Activated CD4-positive, alpha-beta T cell treated with anti-CD3 and anti-CD28 coated beads, Interleukin-2, amount 50 U/mL, for 48 hours (primary cell): ENCODE results near the gene MRPL49.
"Not testable (repeated sequence)": the region's sequence is repeated elsewhere in the genome, so short reads cannot be mapped to it uniquely, and the experiment has no call there.

Source experiments
- DNase-seq, 2 experiments: peaks; one replicate each; pipeline ENCODE4 v3.0.0-alpha.2; 2020

Gene MRPL49

GRCh38 chr11:65134952-65135632 lies 13.0 kb downstream of the MRPL49 start:
- DNase-seq: peak; percentile 75 to 81

DNA sequence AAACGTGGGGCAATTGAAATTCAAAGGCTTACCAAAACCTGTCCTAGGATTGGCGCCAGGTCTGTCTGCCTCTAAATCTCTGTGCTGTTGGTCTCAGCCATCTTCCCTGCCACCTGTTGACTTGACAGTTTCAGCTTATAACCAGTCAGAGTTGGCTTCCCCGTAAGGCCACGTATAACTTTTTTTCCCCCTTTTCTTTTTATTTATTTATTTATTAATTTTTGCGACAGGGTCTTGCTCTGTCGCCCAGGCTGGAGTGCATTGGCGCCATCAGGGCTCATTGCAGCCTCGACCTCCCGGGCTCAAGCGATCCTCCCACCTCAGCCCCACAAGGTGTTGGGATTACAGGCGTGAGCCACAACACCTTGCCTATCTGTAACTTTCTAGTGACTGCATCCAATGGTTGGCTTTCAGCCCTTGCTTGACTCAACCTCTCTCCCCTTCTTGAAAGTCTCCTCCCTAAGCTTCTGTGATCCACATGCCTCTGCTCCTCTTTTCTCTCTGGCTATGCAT lies 13.6 kb downstream of the MRPL49 start:
- no peak for DNase-seq

DNA sequence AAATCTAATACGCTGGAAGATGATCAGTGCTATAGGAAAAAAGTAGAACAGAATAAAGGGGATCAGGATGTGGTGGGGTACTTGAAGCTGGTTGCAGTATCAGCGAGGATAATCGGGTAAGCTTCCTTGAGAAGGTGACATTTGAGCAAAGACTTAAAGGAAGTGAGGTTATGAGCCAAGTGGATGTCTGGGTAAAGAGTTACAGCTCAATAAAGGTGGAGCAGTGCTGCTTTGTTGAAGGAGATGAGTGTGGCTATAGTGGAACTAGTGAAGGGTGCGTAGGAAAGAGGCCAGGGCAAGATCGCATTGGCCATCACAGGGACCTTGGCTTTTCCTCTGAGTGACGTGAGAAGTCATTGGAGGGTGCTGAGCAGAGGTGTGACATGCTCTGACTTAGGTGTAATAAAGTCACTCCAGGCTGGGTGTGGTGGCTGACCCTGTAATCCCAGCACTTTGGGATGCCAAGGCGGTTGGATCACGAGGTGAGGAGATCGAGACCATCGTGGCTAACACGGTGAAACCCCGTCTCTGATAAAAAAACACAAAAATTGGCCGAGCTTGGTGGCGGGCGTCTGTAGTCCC lies 14.5 kb downstream of the MRPL49 start:
- no peak for DNase-seq

DNA sequence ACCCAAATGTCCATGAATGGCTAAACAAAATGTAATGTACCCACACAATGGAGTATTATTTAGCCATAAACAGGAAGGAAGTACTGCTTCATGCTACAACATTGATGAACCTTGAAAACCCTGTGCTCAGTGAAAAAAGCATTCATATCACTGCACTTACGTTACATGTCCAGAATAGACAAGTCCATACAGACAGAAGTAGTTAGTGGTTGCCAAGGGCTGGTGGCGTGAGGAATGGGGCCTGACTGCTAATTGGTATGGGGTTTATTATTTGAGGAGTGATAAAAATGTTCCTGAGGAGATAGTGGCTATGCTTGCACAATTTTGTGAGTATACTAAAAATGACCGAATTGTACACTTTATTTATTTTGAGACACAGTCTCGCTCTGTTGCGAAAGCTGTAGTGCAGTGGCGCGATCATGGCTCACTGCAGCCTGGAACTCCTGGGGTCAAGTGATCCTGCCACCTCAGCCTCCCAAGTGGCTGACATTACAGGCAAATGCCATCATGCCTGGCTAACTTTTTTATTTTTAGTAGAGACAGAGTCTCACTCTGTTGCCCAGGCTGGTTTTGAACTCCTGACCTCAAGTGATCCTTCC lies 19.9 kb downstream of the MRPL49 start:
- DNase-seq: no peak

GRCh38 chr11:65147352-65148075 lies 25.4 kb downstream of the MRPL49 start:
- no peak for DNase-seq

- DNase-seq: no peak
Observed at GRCh38 chr11:65148657-65149056, 26.5 kb downstream of the MRPL49 start.

DNA sequence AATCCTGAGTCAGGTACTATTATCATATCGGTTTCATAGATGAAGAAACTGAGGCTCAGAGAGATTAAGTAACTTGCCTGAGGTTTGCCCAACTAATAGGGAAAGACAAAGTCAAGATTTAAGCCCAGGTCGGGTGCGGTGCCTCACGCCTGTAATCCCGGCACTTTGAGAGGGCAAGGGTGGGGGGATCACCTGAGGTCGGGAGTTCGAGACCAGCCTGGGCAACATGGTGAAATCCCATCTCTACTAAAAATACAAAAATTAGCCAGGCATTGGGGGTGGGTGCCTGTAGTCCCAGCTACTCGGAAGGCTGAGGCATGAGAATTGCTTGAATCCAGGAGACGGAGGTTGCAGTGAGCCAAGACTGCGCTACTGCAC lies 28.0 kb downstream of the MRPL49 start:
- not testable (repeated sequence) for DNase-seq

DNA sequence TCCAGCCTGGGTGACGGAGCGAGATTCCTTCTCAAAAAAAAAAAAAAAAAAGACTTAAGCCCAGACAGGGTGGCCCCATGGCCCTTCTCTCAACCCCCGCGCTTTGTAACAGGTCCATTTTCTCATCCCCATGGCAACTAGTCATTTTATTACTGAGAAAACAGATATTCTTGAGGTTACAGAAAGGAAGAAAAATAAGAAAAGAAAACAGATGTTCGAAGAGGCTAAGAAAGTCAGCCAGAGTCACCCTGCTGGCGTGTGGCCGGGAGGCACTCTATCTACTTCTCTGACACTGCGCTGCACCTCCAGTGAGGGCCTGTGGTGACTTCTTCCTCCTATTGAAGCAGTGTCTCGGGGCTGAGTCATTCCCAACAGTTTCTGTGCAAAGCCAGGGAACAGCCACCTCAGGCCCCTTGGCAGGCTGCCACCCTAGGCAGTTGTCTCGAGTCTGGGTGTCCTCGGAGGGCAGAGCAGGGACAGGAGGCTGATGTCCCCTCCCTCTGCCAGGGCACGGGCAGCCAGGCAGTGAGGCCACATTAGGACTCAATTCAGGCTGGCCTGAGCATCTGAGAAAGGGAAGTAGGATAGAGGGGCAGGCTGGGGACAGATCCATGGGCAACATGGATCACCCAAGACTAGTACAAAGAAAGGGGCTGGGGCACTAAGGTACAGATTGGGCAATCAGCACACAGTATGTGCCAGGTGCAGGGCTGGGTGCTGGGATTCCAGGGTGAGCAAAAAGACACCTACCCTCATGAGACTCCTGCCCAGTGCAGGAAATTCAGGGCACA lies 28.6 kb downstream of the MRPL49 start:
- peak; percentile 43 to 54 for DNase-seq

- DNase-seq: no peak
Observed at GRCh38 chr11:65151331-65151899, 29.3 kb downstream of the MRPL49 start.

DNA sequence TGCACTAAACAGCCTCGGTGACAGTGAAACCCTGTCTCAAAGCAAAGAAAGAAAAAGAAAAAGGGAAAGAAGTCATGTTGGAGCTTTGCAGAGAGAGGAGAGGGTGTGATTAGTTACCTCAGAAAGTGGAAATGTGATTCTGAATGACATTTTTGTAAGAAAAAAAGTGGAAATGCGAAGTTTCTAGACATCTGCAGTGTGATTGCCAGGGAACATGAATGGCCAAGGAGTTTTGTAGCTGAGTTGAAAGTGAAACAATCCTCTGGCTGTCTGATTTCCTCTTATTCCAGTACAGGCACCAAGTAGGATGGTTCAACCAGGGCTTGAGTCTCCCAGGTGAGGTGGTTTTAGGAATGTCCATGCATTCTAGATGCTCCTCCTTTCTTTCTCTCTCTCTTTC lies 30.0 kb downstream of the MRPL49 start:
- no peak for DNase-seq

- DNase-seq: no peak
Observed at GRCh38 chr11:65156256-65156655, 34.1 kb downstream of the MRPL49 start.

GRCh38 chr11:65156926-65157325 lies 34.8 kb downstream of the MRPL49 start:
- no peak for DNase-seq

DNA sequence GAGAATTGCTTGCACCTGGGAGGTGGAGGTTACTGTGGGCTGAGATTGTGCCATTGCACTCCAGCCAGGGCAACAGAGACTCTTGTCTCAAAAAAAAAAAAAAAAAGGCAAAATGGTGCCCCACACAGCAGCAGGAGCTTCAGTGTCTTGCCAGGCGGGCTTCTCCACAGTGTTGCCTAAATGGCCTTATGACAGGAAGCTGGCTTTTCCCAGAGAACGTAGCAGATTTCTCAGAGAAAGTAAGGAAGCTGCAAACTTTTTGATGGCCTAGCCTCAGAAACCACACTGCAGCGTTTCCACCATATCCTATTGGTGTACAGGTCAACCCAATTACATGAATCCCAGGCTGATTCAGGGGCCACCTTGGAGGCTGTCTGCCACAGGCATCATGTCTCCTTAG lies 35.2 kb downstream of the MRPL49 start:
- DNase-seq: no peak

DNA sequence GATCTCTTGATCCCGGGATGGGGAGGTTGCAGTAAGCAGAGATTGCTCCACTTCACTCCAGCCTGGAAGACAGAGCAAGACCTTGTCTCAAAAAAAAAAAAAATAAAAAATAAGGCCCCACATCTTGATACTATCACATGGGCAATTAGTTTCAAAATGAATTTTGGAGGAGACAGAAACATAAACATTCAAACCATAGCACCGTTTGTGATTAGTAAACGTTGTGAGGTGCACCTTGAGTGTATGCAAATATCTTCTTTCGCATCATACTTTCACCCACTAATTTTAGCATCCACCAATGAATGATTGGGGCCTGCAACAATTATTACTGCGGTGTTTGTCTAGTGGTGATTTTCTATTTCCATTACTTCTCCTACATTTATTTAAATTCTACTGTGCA lies 36.9 kb downstream of the MRPL49 start:
- no peak for DNase-seq

DNA sequence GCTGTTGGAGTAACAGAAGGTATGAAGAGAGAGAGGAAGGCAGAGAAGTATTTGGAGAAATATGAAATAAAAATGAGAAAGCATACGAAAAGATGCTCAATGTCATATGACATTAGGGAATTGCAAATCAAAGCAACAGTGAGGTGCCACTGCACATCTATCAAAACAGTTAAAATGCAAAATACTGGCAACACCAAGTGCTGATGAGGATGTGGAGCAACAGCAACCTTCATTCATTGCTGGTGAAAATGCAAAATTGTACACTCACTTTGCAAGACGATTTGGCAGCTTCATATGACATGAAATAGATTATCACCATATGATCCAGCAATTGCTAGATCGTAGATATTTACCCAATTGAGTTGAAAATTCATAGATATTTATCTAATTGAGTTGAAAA lies 38.5 kb downstream of the MRPL49 start:
- no peak for DNase-seq

GRCh38 chr11:65163684-65164083 lies 41.6 kb downstream of the MRPL49 start:
- DNase-seq: no peak

GRCh38 chr11:65165410-65166317 lies 43.5 kb downstream of the MRPL49 start:
- no peak for DNase-seq

DNA sequence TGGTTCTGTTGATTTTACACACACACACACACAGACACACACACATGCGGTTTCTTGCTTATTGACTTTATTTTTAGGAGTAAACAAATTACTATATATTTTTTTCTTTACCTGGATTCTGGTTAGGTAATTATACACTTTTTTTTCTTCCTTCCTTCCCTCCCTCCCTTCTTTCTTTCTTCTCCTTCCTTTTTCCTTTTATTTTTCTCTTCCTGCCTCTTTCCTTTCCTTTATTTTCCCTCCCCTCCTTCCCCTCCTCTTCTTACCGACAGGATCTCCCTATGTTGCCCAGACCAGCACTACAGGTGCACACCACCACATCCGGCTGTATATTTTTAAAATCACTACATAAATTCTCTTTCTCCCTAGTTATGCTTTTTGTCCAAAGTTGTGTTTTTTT lies 44.8 kb downstream of the MRPL49 start:
- DNase-seq: no peak

GRCh38 chr11:65167656-65168055 lies 45.5 kb downstream of the MRPL49 start:
- no peak for DNase-seq

- no peak for DNase-seq
Observed at GRCh38 chr11:65169164-65169641, 47.1 kb downstream of the MRPL49 start.

GRCh38 chr11:65170058-65170534 lies 48.0 kb downstream of the MRPL49 start, which contains the start of gene SPDYC:
SPDYC (plus strand) TSS chr11:65170233; CDS start chr11:65171358, 1,125 bp downstream.
- no peak for DNase-seq
